H9 (cell line): Measurements from ENCODE around the gene KIAA1549. TPM values are rescaled to one million over a fixed set of nuclear protein-coding genes. Genes with fewer than 3 reads are reported as not detected.

Experiments used
- DNase-seq: peaks from one replicate; pipeline ENCODE4 v3.0.0-alpha.2; 2017
- H2AFZ ChIP-seq: one replicate; pipeline ENCODE4 v1.6.1; 2013; ENCODE audit warnings: mild to moderate bottlenecking, low read length, control low read depth, moderate library complexity
- H2AK5ac ChIP-seq: 2 replicates; pipeline ENCODE4 v1.6.1; 2013; ENCODE audit warnings: low read length, control low read depth, mixed read lengths; ENCODE audit not compliant: insufficient read length
- H2BK120ac ChIP-seq: one replicate; pipeline ENCODE4 v1.6.1; 2013; ENCODE audit warnings: low read depth, mild to moderate bottlenecking, low read length, control low read depth, inconsistent platforms; ENCODE audit not compliant: poor library complexity, severe bottlenecking
- H2BK12ac ChIP-seq: 2 replicates; pipeline ENCODE4 v1.6.1; 2013; ENCODE audit warnings: low read length, control low read depth, mixed read lengths, low read depth; ENCODE audit not compliant: insufficient read length
- H2BK15ac ChIP-seq: 2 replicates; pipeline ENCODE4 v1.6.1; 2013; ENCODE audit warnings: low read depth, low read length, control low read depth
- H2BK20ac ChIP-seq: one replicate; pipeline ENCODE4 v1.6.1; 2013; ENCODE audit warnings: low read depth, mild to moderate bottlenecking, low read length, control low read depth, inconsistent platforms; ENCODE audit not compliant: poor library complexity, severe bottlenecking
- H2BK5ac ChIP-seq: 2 replicates; pipeline ENCODE4 v1.6.1; 2013; ENCODE audit warnings: low read length, control low read depth, mixed read lengths; ENCODE audit not compliant: insufficient read length
- H3K14ac ChIP-seq: 2 replicates; pipeline ENCODE4 v1.6.1; 2013; ENCODE audit warnings: low read length, control low read depth; ENCODE audit not compliant: insufficient read depth
- H3K18ac ChIP-seq: 2 replicates; pipeline ENCODE4 v1.6.1; 2013; ENCODE audit warnings: low read depth, mild to moderate bottlenecking, mixed read lengths, low read length, control low read depth; ENCODE audit not compliant: insufficient read length
- H3K23ac ChIP-seq: 2 replicates; pipeline ENCODE4 v1.6.1; 2013; ENCODE audit warnings: low read length, control low read depth, mixed read lengths, low read depth; ENCODE audit not compliant: insufficient read length
- H3K23me2 ChIP-seq: 2 replicates; pipeline ENCODE4 v1.6.1; 2013; ENCODE audit warnings: low read depth, mild to moderate bottlenecking, mixed read lengths, low read length, control low read depth; ENCODE audit not compliant: insufficient read length, poor library complexity, severe bottlenecking
- H3K27ac ChIP-seq: 2 replicates; pipeline ENCODE4 v1.5.1; 2013; ENCODE audit warnings: low read length, control low read depth, mixed read lengths, low read depth; ENCODE audit not compliant: insufficient read length
- H3K27me3 ChIP-seq: 2 replicates; pipeline ENCODE4 v1.6.1; 2013; ENCODE audit warnings: low read length, control low read depth, inconsistent platforms; ENCODE audit not compliant: insufficient read depth
- H3K4ac ChIP-seq: 2 replicates; pipeline ENCODE4 v1.6.1; 2013; ENCODE audit warnings: low read depth, mild to moderate bottlenecking, control low read depth, inconsistent platforms, low read length, moderate library complexity
- H3K4me1 ChIP-seq: 2 replicates; pipeline ENCODE4 v1.6.1; 2013; ENCODE audit warnings: low read length, control low read depth, inconsistent platforms; ENCODE audit not compliant: insufficient read depth
- H3K4me2 ChIP-seq: 2 replicates; pipeline ENCODE4 v1.6.1; 2013; ENCODE audit warnings: low read length, control low read depth, mixed read lengths; ENCODE audit not compliant: insufficient read length, insufficient read depth
- H3K56ac ChIP-seq: 2 replicates; pipeline ENCODE4 v1.6.1; 2013; ENCODE audit warnings: low read depth, mild to moderate bottlenecking, mixed read lengths, low read length, control low read depth; ENCODE audit not compliant: insufficient read length
- H3K79me1 ChIP-seq: 2 replicates; pipeline ENCODE4 v1.6.1; 2013; ENCODE audit warnings: low read depth, mild to moderate bottlenecking, moderate library complexity, low read length, control low read depth, inconsistent platforms; ENCODE audit not compliant: insufficient read depth, poor library complexity, severe bottlenecking
- H3K79me2 ChIP-seq: 2 replicates; pipeline ENCODE4 v1.6.1; 2013; ENCODE audit warnings: low read length, control low read depth, inconsistent platforms; ENCODE audit not compliant: insufficient read depth
- H3K9ac ChIP-seq: 2 replicates; pipeline ENCODE4 v1.6.1; 2013; ENCODE audit warnings: low read length, control low read depth, mixed read lengths; ENCODE audit not compliant: insufficient read length; ENCODE audit errors: extremely low read depth
- H3K9me3 ChIP-seq: one replicate; pipeline ENCODE4 v1.6.1; 2013; ENCODE audit warnings: low read depth, low read length, inconsistent platforms; ENCODE audit not compliant: control insufficient read depth
- H3T11ph ChIP-seq: one replicate; pipeline ENCODE4 v1.6.1; 2013; ENCODE audit warnings: mild to moderate bottlenecking, low read length, control low read depth, inconsistent platforms
- H4K20me1 ChIP-seq: one replicate; pipeline ENCODE4 v1.6.1; 2013; ENCODE audit not compliant: control insufficient read depth, insufficient read length, insufficient read depth
- H4K5ac ChIP-seq: 2 replicates; pipeline ENCODE4 v1.6.1; 2013; ENCODE audit warnings: low read depth, mild to moderate bottlenecking, mixed read lengths, low read length, control low read depth; ENCODE audit not compliant: insufficient read length
- H4K8ac ChIP-seq: replicated peaks from 2 replicates; pipeline ENCODE4 v1.6.1; 2013; ENCODE audit warnings: low read length, control low read depth, mixed read lengths, low read depth; ENCODE audit not compliant: insufficient read length
- H4K91ac ChIP-seq: 2 replicates; pipeline ENCODE4 v1.6.1; 2013; ENCODE audit warnings: low read depth, mild to moderate bottlenecking, moderate library complexity, mixed read lengths, low read length, control low read depth; ENCODE audit not compliant: insufficient read length
- H3K27ac Mint-ChIP-seq, 3 experiments: 2 replicates in 2 of 3; 3 replicates in 1 of 3; pipeline ENCODE4 v1.8.0; 2020 to 2021; ENCODE audit warnings: mixed read lengths in 3 of 3, mild to moderate bottlenecking in 1 of 3, moderate library complexity in 1 of 3
- H3K27me3 Mint-ChIP-seq: 2 replicates; pipeline ENCODE4 v1.8.0; 2021; ENCODE audit warnings: low read depth, mild to moderate bottlenecking, moderate library complexity, mixed read lengths
- H3K36me3 Mint-ChIP-seq, 3 experiments: 2 replicates in 2 of 3; 3 replicates in 1 of 3; pipeline ENCODE4 v1.8.0; 2020 to 2021; ENCODE audit warnings: low read depth in 3 of 3, mixed read lengths in 3 of 3; ENCODE audit not compliant: insufficient read depth in 1 of 3
- H3K4me1 Mint-ChIP-seq, 2 experiments: 2 replicates each; pipeline ENCODE4 v1.8.0; 2020; ENCODE audit warnings: mixed read lengths in 2 of 2
- H3K4me3 Mint-ChIP-seq, 2 experiments: 2 replicates in 1 of 2; 3 replicates in 1 of 2; pipeline ENCODE4 v1.8.0; 2020 to 2021; ENCODE audit warnings: mild to moderate bottlenecking in 2 of 2, mixed read lengths in 2 of 2, moderate library complexity in 1 of 2
- H3K9me3 Mint-ChIP-seq, 2 experiments: 2 replicates in 1 of 2; 3 replicates in 1 of 2; pipeline ENCODE4 v1.8.0; 2020; ENCODE audit warnings: mild to moderate bottlenecking in 2 of 2, mixed read lengths in 2 of 2, moderate library complexity in 1 of 2
- CTCF ChIP-seq: fragments of 200-600 bp; sonication (generic); conservative IDR thresholded peaks from 3 replicates; pipeline ENCODE4 v1.8.0; 2021; ENCODE audit warnings: antibody characterized with exemption, mild to moderate bottlenecking
- WGBS: extraction: QIAGEN DNeasy Blood & Tissue Kit; methylation state at CpG from one replicate; pipeline ENCODE4 v1.1.7; 2013; ENCODE audit warnings: missing lambda C conversion rate, low lambda C conversion rate, mixed read lengths; ENCODE audit not compliant: insufficient read length; ENCODE audit errors: extremely low coverage; 5-methylcytosine and 5-hydroxymethylcytosine counted together
- total RNA-seq: library from RNA; stranded (reverse); gene quantifications from 2 replicates; pipeline ENCODE4 v1.2.1, GENCODE V29; 2021

KIAA1549 gene
- total RNA-seq, 1 experiment from 2014 or later, result 11.9 TPM

DNA sequence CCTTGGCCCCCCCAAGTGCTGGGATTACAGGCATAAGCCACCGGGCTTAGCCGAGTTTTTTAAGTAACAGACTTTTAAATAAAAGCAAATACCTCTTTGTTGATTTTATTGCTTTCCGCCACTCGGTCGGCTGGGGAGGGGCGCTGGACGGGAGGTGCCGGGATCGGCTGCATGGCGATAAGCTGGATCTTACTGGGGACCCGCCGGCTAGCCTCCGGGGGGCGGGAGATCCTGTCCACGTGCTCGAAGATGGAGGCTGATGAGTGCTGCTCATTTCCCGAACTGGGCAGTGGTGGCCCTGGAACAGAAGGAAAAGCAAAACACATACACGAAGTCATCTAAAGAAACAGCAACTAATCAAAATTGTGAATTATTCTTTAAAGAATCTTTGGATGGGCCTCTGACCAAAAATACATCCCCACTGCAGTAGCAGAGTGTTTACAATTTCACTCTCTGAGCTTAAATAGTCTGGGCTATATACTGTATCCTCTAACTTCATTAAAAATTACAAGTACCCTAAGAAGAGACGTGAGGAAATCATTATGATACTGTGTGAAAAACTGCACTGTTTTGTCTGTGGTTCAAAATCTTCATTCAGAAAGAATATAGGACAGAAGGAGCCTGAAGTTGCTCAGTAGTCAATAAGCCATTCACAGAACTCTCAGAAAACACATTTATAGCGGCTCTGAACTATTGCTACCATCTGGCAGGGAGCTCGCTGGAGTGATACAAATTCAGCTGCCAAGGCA lies 110.0 kb downstream of the KIAA1549 start:
- H2BK20ac ChIP-seq, result no peak overlapping the region
- H3K27ac Mint-ChIP-seq, result no peak overlapping the region
- no peak overlapping the region for H3K4ac ChIP-seq

More for the DNA sequence above, 110.0 kb downstream of the KIAA1549 start:
- Histone ChIP-seq H3K23me2 (no peaks in the 10 kb centered on the region), H3K9ac (no peak overlapping the region), H3K79me2 (no peaks in the 10 kb centered on the region), H3K4me2 (no peak overlapping the region), H2BK15ac (no peak overlapping the region), H4K8ac (no peak overlapping the region), H3K18ac (no peak overlapping the region), H3K79me1 (no peaks in the 10 kb centered on the region), H4K5ac (no peak overlapping the region), H3K23ac (no peak overlapping the region), H3K27me3 (no peaks in the 10 kb centered on the region), H3K27ac (no peak overlapping the region), H3K56ac (no peak overlapping the region), H3K14ac (no peak overlapping the region), H3K4me1 (no peaks in the 10 kb centered on the region), H2BK120ac (no peak overlapping the region), H2BK5ac (no peak overlapping the region), H4K91ac (no peak overlapping the region), H2AK5ac (no peak overlapping the region), H3K9me3 (no peaks in the 10 kb centered on the region), H2BK12ac (no peak overlapping the region), H2AFZ (no peak overlapping the region), H4K20me1 (no peaks in the 10 kb centered on the region), H3T11ph (no peak overlapping the region)
- H3K4me3 Mint-ChIP-seq, result no peak overlapping the region; a peak in 1 of 5 replicates
- H3K4me1 Mint-ChIP-seq, result 0 out of 4 replicates have a peak, but pooled peaks cover 0 to 5% of the 10 kb centered on the region in 2 experiments
- DNase-seq, result no peak
- no peak for TF ChIP-seq CTCF
- no CpG with 5 or more reads among the region's 21 CpGs for WGBS
- H3K27me3 Mint-ChIP-seq, result no peaks in the 10 kb centered on the region; the same call in 1 of the 2 replicates
- H3K9me3 Mint-ChIP-seq, result no peaks in the 10 kb centered on the region
- H3K36me3 Mint-ChIP-seq, result peaks cover 18 to 39% (median 33%) of the 10 kb centered on the region in 3 experiments
